Coronary artery (tissue), 2 donors: ENCODE measurements around the gene RNU5B-1.

ENCODE experiments used
- DNase-seq: peaks from one replicate; pipeline ENCODE4 v3.0.0-alpha.2; 2017; ENCODE audit warnings: low spot score
- H3K27ac ChIP-seq, 2 donors: fragments of 200-600 bp; sonication (generic); one replicate each; pipeline ENCODE4 v1.5.1; 2016 to 2019
- H3K4me3 ChIP-seq: fragments of 200-600 bp; sonication (generic); 2 replicates; pipeline ENCODE4 v1.5.1; 2016; ENCODE audit warnings: mild to moderate bottlenecking, moderate library complexity
- TF ChIP-seq, protein P1 (sequence below): fragments of 200-600 bp; sonication (generic); IDR thresholded peaks from one replicate; pipeline ENCODE4 v1.5.1; 2019; ENCODE audit warnings: antibody characterized with exemption

The RNU5B-1 gene

DNA sequence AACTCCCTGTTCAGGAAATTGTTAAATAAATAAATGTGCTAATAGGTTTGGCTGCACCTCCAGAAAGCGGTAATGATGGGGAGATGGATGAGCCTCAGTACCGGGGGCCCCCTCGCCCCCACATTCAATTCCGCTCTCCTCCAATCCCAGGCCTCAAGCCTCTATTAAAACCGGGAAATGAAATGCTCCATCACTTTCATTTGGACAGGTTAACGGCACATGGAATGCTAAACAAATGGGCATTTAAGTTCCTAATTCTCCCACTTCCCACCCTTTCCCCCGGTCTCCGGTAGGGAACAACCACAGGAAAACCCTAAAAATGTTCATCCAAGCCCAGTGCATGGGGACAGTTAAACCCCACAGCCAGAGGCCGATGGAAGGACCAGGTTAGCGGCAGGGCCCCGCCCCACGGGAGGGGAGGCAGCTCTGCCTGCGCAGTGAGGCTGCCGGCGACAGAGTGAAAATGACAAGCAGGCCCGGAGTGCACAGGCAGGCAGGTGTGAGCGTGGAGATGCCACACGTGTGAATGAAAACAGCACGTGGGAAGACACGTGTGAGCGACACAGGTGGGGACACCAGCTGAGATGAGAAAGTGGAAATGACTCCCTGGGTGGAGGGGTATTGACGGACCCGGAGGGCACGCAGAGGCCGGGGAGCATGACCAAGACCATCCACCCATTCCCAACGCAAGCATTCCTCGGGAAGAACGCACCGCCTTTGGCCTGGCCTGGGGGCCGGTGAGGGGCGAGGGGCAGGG is 28.1 kb downstream of the RNU5B-1 start:
- TF ChIP-seq, protein P1, sequence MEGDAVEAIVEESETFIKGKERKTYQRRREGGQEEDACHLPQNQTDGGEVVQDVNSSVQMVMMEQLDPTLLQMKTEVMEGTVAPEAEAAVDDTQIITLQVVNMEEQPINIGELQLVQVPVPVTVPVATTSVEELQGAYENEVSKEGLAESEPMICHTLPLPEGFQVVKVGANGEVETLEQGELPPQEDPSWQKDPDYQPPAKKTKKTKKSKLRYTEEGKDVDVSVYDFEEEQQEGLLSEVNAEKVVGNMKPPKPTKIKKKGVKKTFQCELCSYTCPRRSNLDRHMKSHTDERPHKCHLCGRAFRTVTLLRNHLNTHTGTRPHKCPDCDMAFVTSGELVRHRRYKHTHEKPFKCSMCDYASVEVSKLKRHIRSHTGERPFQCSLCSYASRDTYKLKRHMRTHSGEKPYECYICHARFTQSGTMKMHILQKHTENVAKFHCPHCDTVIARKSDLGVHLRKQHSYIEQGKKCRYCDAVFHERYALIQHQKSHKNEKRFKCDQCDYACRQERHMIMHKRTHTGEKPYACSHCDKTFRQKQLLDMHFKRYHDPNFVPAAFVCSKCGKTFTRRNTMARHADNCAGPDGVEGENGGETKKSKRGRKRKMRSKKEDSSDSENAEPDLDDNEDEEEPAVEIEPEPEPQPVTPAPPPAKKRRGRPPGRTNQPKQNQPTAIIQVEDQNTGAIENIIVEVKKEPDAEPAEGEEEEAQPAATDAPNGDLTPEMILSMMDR = no peak
- no peak overlapping the region for H3K4me3 ChIP-seq
- no peak for DNase-seq

DNA sequence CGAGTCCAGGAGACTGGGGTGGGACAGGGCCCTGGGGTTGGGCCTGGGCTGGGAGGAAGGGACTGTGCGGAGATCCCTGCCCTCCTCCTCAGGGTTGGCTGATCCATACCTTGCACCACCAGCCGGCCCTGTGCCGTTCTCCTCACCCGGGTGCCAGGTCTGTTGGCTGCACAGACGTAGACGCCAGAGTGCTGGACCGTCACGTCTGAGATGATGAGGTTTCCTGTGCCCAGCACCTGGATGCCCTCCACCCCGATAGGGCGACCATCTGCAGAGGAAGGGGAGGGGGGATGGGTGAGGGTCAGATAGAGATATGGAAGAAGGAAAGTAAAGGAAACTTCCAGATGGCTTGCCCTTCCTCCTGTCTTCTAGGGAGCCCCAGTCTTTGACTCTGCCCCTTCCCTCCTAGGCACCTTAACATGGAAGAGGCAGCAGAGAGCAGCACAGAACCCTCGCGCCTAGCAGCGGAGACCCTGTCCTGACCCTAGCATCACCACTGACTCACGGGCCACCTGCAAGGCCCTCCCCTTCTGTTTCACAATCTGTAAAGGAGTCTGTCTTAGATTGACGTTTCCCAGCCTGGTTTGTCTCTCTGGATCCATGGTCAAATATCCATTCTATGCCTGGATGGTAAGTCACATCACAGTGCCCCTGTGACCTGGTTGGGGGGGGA is 28.8 kb downstream of the RNU5B-1 start:
- no peak for DNase-seq
- Histone ChIP-seq H3K4me3 (no peak overlapping the region), H3K27ac (no peak overlapping the region)
- TF ChIP-seq, protein P1 = no peak

More for the DNA sequence above, 28.1 kb downstream of the RNU5B-1 start:
- no peak overlapping the region for H3K27ac ChIP-seq

DNA sequence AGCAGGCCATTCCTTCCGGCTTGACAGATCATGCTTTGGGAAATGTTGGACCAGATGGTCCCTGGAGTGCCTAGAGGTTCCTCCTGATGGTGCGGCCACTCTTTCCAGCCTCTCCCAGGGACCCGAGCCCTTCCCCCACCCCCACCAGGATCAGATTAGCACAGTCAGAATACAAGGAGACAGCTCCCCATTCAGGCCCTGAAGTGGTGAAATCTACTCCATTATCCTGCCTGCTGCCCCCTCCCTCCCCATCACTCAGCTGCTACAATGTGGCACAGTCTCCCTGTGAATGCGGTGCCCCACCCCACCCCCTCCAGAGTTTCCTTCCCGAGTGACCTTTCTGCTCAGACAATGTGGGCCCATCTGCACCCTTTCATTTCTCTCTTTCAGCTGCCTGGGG is 29.4 kb downstream of the RNU5B-1 start:
- DNase-seq = no peak
- Histone ChIP-seq H3K4me3 (no peak overlapping the region), H3K27ac (no peak overlapping the region)
- TF ChIP-seq, protein P1 = no peak

DNA sequence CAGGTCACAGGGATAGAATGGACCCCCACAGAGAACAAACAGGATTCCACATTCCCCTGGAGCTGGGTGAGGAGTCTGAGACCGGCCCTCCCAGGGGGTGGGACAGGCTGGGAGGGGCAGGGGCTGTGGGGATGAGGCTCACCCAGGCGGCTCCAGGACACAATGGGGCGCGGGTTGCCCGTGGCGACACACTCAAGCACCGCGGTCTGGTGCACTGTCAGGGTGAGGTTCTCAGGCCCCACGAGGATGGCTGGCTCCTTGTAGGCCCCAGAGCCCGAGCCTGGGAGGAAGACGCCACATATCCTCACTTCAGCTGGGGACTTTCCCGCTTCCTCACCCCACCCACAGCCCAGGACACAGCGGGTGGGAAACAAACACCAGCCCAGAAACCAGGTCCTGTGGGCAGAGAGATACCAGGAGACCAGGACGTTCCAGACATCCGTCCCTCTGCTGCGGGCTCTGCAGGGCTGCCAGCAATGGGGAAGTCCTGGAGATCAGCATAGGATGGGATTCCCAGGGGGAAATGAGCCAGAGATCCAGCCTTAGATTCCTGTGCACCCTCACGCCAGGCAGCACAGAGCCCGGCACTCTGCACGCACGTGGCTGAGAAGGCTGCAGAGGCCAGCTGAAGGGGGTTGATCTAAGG is 30.2 kb downstream of the RNU5B-1 start:
- TF ChIP-seq, protein P1 = no peak
- no peak for DNase-seq
- H3K27ac ChIP-seq = no peak overlapping the region
- H3K4me3 ChIP-seq = no peak overlapping the region

DNA sequence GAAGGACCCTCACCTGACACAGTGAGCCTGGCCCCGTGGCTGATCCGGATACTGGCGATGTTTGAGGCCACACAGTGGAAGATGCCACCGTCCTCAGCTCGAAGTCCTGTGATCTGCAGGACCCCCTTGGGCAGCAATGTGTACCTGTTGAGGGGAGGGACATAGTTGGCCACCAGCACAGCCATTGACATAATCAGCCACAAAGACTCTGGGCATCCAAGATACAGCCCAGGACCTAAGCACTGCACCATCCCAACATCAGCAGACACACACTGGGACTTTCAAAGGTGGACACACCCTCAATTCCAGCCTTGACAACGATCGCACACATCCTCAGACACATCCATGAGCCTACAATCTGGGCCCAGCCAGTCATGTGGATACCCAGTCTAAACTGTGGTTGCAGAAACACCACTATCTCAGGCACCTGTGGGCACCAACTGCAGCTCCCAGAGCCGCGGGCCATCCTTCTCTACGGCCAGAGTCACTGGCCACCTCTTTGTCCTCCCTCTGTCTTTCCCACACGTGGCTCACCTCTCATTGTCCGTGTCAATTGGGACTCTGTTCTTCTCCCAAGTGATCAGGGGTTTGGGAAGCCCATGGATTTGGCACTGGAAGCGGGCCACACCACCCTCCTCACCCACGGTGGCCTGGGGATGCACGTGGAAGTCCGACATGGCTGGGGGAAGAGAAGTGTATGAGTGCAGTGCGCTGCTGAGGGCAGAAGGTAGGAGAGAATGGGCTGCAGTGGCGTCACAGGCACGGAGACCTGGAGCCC is 31.0 kb downstream of the RNU5B-1 start:
- no peak for DNase-seq
- Histone ChIP-seq H3K4me3 (no peak overlapping the region), H3K27ac (no peak overlapping the region)
- TF ChIP-seq, protein P1 = no peak

DNA sequence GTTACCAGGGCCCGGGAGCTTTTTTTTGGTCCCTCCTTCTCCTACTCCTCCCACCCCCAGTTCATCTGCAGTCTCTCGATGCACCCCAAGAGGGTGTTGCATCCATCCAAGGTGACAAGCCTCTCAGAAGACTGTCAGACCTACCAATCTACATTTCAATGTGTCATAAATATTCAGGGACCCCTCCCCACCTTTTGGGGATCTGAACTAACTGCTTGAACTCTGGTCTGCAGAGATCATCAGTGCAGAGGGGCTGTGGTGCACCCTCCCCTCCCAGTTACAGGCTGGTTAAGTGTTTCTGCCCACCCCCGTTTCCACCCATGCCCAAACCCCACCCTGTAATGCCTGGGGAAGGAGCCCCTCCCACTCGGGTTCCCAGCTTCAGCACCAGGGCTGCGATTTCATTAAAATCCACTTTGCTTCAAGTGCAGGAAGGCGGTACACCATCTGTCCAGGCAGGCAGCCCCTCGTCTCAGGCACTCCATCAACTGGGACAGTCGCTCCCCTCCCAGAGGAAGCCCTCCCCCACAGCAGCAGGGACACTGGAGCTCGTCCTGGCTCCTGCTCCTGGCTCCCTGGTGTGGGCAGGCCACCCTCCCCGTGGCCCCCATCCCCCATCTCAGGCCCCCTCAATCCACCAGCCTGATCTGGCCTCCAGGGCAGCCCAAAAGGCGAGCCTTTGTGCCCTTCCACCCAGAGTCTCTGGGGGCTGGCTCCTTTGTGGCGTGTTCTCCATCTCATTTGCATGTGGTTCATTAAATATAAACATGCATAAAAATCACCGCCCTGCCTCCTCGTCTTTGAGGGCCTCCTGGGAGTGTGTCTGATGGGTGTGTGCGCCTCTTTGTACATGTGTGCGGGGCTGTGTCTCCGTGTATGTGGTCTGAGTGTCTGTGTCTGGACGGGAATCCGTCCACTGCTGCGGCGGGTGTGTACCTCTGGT is 32.3 kb downstream of the RNU5B-1 start:
- DNase-seq = no peak
- H3K4me3 ChIP-seq = no peak overlapping the region
- TF ChIP-seq, protein P1 = no peak

More for the DNA sequence above, 32.3 kb downstream of the RNU5B-1 start:
- H3K27ac ChIP-seq = no peak overlapping the region
